ENCODE measurements around the gene OR8D1. TPM values are rescaled to one million over a fixed set of nuclear protein-coding genes. Genes with fewer than 3 reads are reported as not detected.

Gene OR8D1
- not detected for total RNA-seq
- long read RNA-seq, result 0 reads

DNA sequence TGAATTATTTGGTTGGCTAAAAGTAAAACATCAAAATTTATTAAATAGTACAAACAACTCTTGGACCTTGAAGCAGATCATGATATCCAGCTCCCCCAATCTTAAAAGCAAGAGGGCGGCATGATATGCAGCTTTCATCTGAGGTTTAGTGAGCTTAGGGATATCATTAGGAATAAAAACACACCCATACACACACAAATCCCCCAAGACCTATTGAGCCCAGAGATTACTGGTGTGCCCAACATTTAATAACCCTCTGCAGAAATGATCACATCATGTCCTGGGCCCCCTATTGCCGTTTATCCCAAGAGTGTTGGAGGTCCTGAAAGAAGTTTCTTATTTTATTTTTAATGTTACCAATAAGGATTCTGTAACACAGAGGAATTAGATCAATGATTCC lies at the start of gene OR8D1:
Gene OR8D1, minus strand, starts transcription at position 101 of the 400 bp plus-strand sequence. CDS start 3,183 bp downstream, outside the sequence.
- Histone ChIP-seq H3K36me3 (no peaks in the 10 kb centered on the region), H3K9me3 (no peaks in the 10 kb centered on the region), H3K4me3 (no peak within 1 kb of the TSS), H3K4me1 (no peaks in the 10 kb centered on the region), H3K27ac (no peak within 1 kb of the TSS), H3K27me3 (no peaks in the 10 kb centered on the region)
- intact Hi-C loops (cut with DNase I), result no loop called here
- no peak for TF ChIP-seq CTCF (IDR thresholded peaks at IDR 0.05)
- TF ChIP-seq POLR2A (IDR thresholded peaks at IDR 0.05), result no peak
- DNase-seq (no peak), ATAC-seq (no peak)
- WGBS (ENCODE audit: insufficient coverage, low coverage, low lambda C conversion rate, missing lambda C conversion rate), result 59% methylated on average over 2 of the region's 2 CpGs

GRCh38 chr11:124359566-124359965 lies 45.8 kb upstream of the OR8D1 start:
- intact Hi-C loops (cut with DNase I), result no loop called here

GRCh38 chr11:124346311-124346955 lies 32.7 kb upstream of the OR8D1 start:
- no peaks in the 10 kb centered on the region for H3K27me3 ChIP-seq
- no peak for DNase-seq
- H3K36me3 ChIP-seq, result no peaks in the 10 kb centered on the region
- H3K27ac ChIP-seq, result no peak overlapping the region
- no peaks in the 10 kb centered on the region for H3K9me3 ChIP-seq
- no peak for ATAC-seq
- WGBS (ENCODE audit: insufficient coverage, low coverage, low lambda C conversion rate, missing lambda C conversion rate), result 25% methylated on average over 3 of the region's 3 CpGs
- H3K4me3 ChIP-seq, result no peak overlapping the region
- TF ChIP-seq POLR2A (IDR thresholded peaks at IDR 0.05) (no peak), CTCF (IDR thresholded peaks at IDR 0.05) (no peak)
- H3K4me1 ChIP-seq, result no peaks in the 10 kb centered on the region
- intact Hi-C loops (cut with DNase I), result no loop called here

More at GRCh38 chr11:124359566-124359965, 45.8 kb upstream of the OR8D1 start:
- Histone ChIP-seq H3K9me3 (no peaks in the 10 kb centered on the region), H3K4me1 (no peaks in the 10 kb centered on the region), H3K4me3 (no peak overlapping the region), H3K27ac (no peak overlapping the region), H3K36me3 (no peaks in the 10 kb centered on the region), H3K27me3 (no peaks in the 10 kb centered on the region)
- DNase-seq, result no peak
- no peak for ATAC-seq
- WGBS (ENCODE audit: insufficient coverage, low coverage, low lambda C conversion rate, missing lambda C conversion rate), result 9% methylated on average over 2 of the region's 2 CpGs
- TF ChIP-seq POLR2A (IDR thresholded peaks at IDR 0.05) (no peak), CTCF (IDR thresholded peaks at IDR 0.05) (no peak)

GRCh38 chr11:124344346-124344745 lies 30.6 kb upstream of the OR8D1 start:
- Histone ChIP-seq H3K9me3 (no peaks in the 10 kb centered on the region), H3K4me1 (no peaks in the 10 kb centered on the region), H3K36me3 (no peaks in the 10 kb centered on the region), H3K27ac (no peak overlapping the region), H3K27me3 (no peaks in the 10 kb centered on the region), H3K4me3 (no peak overlapping the region)
- no peak for ATAC-seq
- intact Hi-C loops (cut with DNase I), result no loop called here
- TF ChIP-seq POLR2A (IDR thresholded peaks at IDR 0.05), result no peak
- TF ChIP-seq CTCF (IDR thresholded peaks at IDR 0.05), result no peak
- DNase-seq, result no peak
- 63% methylated on average over 5 of the region's 5 CpGs for WGBS (ENCODE audit: insufficient coverage, low coverage, low lambda C conversion rate, missing lambda C conversion rate)

DNA sequence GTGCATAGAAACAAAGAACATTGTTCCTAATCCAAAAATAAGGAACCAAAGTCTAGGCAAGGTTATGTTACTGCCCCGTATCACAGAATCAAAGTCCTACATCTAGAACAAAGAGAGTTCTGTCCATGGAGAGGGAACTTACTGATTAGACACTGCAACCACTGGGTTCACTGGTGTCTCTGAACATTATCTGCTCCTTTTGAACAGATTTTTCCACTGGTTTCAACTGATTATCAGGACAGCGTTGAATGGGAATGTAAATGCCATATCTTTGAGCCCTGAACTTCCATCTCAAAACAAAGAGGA lies 26.3 kb upstream of the OR8D1 start:
- H3K27ac ChIP-seq, result no peak overlapping the region
- H3K4me3 ChIP-seq, result no peak overlapping the region
- TF ChIP-seq CTCF (IDR thresholded peaks at IDR 0.05) (no peak), POLR2A (IDR thresholded peaks at IDR 0.05) (no peak)
- intact Hi-C loops (cut with DNase I), result no loop called here
- no peaks in the 10 kb centered on the region for H3K27me3 ChIP-seq
- H3K9me3 ChIP-seq, result no peaks in the 10 kb centered on the region
- H3K4me1 ChIP-seq, result no peaks in the 10 kb centered on the region
- no peaks in the 10 kb centered on the region for H3K36me3 ChIP-seq
- 43% methylated on average over 1 of the region's 2 CpGs for WGBS (ENCODE audit: insufficient coverage, low coverage, low lambda C conversion rate, missing lambda C conversion rate)
- no peak for DNase-seq
- no peak for ATAC-seq
